A549 (cell line): ENCODE measurements around the gene SHOC1. TPM values are rescaled to one million over a fixed set of nuclear protein-coding genes. Genes with fewer than 3 reads are reported as not detected.

Source experiments
- ATAC-seq, 2 experiments: fragments of 200-7000 bp in 1 of 2; fragments of >200 bp in 1 of 2; cut with Nextera tagmentation in 1 of 2; cut with Tn5 transposase in 1 of 2; 3 replicates each; pipeline versions ENCODE4 v1.8.0 to v1.9.1; 2018 to 2020; ENCODE audit warnings: mild to moderate bottlenecking in 1 of 2, moderate library complexity in 1 of 2
- CTCF ChIA-PET: fragments of 300-600 bp; sonication (Branson Sonifier 250); formaldehyde crosslinking; extraction: SDS; loops from one replicate; lab custom pipeline; 2021; ENCODE audit warnings: antibody characterized with exemption, inconsistent platforms; lab: Yijun Ruan, JAX
- POLR2A ChIA-PET: fragments of 350-600 bp; formaldehyde crosslinking; extraction: SDS; loops from one replicate; lab custom pipeline; 2021; ENCODE audit warnings: antibody characterized with exemption, inconsistent platforms; lab: Yijun Ruan, JAX
- DNase-seq, 2 experiments: peaks; one replicate each; pipeline versions ENCODE4 v3.0.0 to v3.0.0-alpha.2; 2011 to 2016; ENCODE audit warnings: low read depth in 1 of 2, low spot score in 1 of 2
- FAIRE-seq: peaks from 2 replicates; lab custom pipeline; 2011; peaks lifted over from hg19 to GRCh38; lab: Jason Lieb, UNC
- H3K27ac ChIP-seq, 2 experiments: fragments of >200 bp; sonication (Bioruptor Twin); formaldehyde crosslinking; 3 replicates each; pipeline ENCODE4 v1.5.1; 2016 to 2017
- H3K4me1 ChIP-seq: fragments of >200 bp; sonication (Bioruptor Twin); formaldehyde crosslinking; 3 replicates; pipeline ENCODE4 v1.6.1; 2016
- H3K4me2 ChIP-seq: fragments of >200 bp; sonication (Bioruptor Twin); formaldehyde crosslinking; 3 replicates; pipeline ENCODE4 v1.6.1; 2016
- H3K4me3 ChIP-seq: fragments of >200 bp; sonication (Bioruptor Twin); formaldehyde crosslinking; 3 replicates; pipeline ENCODE4 v1.5.1; 2016
- H3K9me3 ChIP-seq: fragments of >200 bp; sonication (Bioruptor Twin); formaldehyde crosslinking; 3 replicates; pipeline ENCODE4 v1.6.1; 2016
- BHLHE40 ChIP-seq: IDR thresholded peaks from 2 replicates; pipeline ENCODE4 v1.6.1; 2012; ENCODE audit warnings: low read depth, low read length, inconsistent platforms
- CBX2 ChIP-seq: fragments of 200-600 bp; sonication (generic); IDR thresholded peaks from 2 replicates; pipeline ENCODE4 v1.6.1; 2016; ENCODE audit warnings: low read depth, mild to moderate bottlenecking, borderline replicate concordance
- CBX8 ChIP-seq: fragments of 200-600 bp; sonication (generic); IDR thresholded peaks from 2 replicates; pipeline ENCODE4 v1.6.1; 2016
- CHD2 ChIP-seq: fragments of 150-350 bp; IDR thresholded peaks from 2 replicates; pipeline ENCODE4 v1.6.1; 2014; ENCODE audit warnings: low read length; ENCODE audit not compliant: partially characterized antibody
- E2F6 ChIP-seq: IDR thresholded peaks from 2 replicates; pipeline ENCODE4 v1.6.1; 2012; ENCODE audit warnings: low read depth, borderline replicate concordance
- FOXS1 ChIP-seq: fragments of 250-450 bp; sonication (Bioruptor Pico); IDR thresholded peaks from 2 replicates; pipeline ENCODE4 v1.5.0; 2020; ENCODE audit warnings: mild to moderate bottlenecking, moderate library complexity
- HEYL ChIP-seq: fragments of 250-450 bp; sonication (Bioruptor Pico); IDR thresholded peaks from 2 replicates; pipeline ENCODE4 v1.8.0; 2021; ENCODE audit warnings: mild to moderate bottlenecking, moderate library complexity
- HOXB13 ChIP-seq: fragments of 250-450 bp; sonication (Bioruptor Pico); IDR thresholded peaks from 2 replicates; pipeline ENCODE4 v1.5.0; 2020; ENCODE audit warnings: low read depth, mild to moderate bottlenecking, moderate library complexity
- HOXB5 ChIP-seq: fragments of 250-450 bp; sonication (Bioruptor Pico); IDR thresholded peaks from 2 replicates; pipeline ENCODE4 v1.5.0; 2020; ENCODE audit warnings: mild to moderate bottlenecking, moderate library complexity
- JUN ChIP-seq, 2 experiments: fragments of >200 bp; sonication (Bioruptor Twin); formaldehyde crosslinking; IDR thresholded peaks; 2 replicates in 1 of 2; 3 replicates in 1 of 2; pipeline ENCODE4 v1.6.1; 2016 to 2017
- NPAS2 ChIP-seq: fragments of 250-450 bp; sonication (Bioruptor Pico); IDR thresholded peaks from 2 replicates; pipeline ENCODE4 v1.8.0; 2022; ENCODE audit warnings: mild to moderate bottlenecking, moderate library complexity, borderline replicate concordance
- NR3C1 ChIP-seq: fragments of >200 bp; sonication (Bioruptor Twin); formaldehyde crosslinking; IDR thresholded peaks from 3 replicates; pipeline ENCODE4 v1.6.1; 2017
- PBX3 ChIP-seq: IDR thresholded peaks from 2 replicates; pipeline ENCODE4 v1.6.1; 2012
- RAD21 ChIP-seq, 2 experiments: fragments of >200 bp in 1 of 2; sonication (Bioruptor Twin) in 1 of 2; formaldehyde crosslinking in 1 of 2; IDR thresholded peaks in 1 of 2; conservative IDR thresholded peaks in 1 of 2; 2 replicates in 1 of 2; 3 replicates in 1 of 2; pipeline ENCODE4 v1.6.1; 2012 to 2018; ENCODE audit warnings: inconsistent platforms in 1 of 2
- RCOR1 ChIP-seq: fragments of 150-350 bp; IDR thresholded peaks from 2 replicates; pipeline ENCODE4 v1.6.1; 2014; ENCODE audit warnings: antibody characterized with exemption, low read length, low read depth
- RFX5 ChIP-seq: fragments of 450-650 bp; IDR thresholded peaks from 2 replicates; pipeline ENCODE4 v1.7.1; 2014; ENCODE audit warnings: antibody characterized with exemption, mild to moderate bottlenecking, moderate library complexity
- RNF2 ChIP-seq: fragments of 200-600 bp; sonication (generic); IDR thresholded peaks from 2 replicates; pipeline ENCODE4 v1.6.1; 2016; ENCODE audit warnings: low read depth, mild to moderate bottlenecking, antibody characterized with exemption, moderate library complexity, borderline replicate concordance
- SREBF2 ChIP-seq: fragments of 450-650 bp; IDR thresholded peaks from 2 replicates; pipeline ENCODE4 v1.6.1; 2014; ENCODE audit warnings: mild to moderate bottlenecking, moderate library complexity
- TFCP2L1 ChIP-seq: fragments of 250-450 bp; sonication (Bioruptor Pico); IDR thresholded peaks from 2 replicates; pipeline ENCODE4 v1.5.0; 2021; ENCODE audit warnings: mild to moderate bottlenecking
- WGBS: methylation state at CpG from one replicate; pipeline ENCODE4 v1.1.6; 2017; ENCODE audit errors: missing lambda C conversion rate; 5-methylcytosine and 5-hydroxymethylcytosine counted together
- polyA plus RNA-seq, 4 experiments: library from polyadenylated mRNA; depleted of rRNA in 3 of 4; stranded (reverse); fragments of >200 nt; fragmentation: RNase III in 1 of 4; extraction: RNeasy Plus Mini Kit Qiagen cat#74134 plus additional on column Dnase treatment in 1 of 4; gene quantifications; 2 replicates in 3 of 4; 3 replicates in 1 of 4; pipeline ENCODE4 v1.2.3, GENCODE V29; 2011 to 2017
- TF ChIP-seq, protein P1 (sequence below): fragments of 450-650 bp; IDR thresholded peaks from 2 replicates; pipeline ENCODE4 v1.6.1; 2014; ENCODE audit warnings: antibody characterized with exemption

Gene SHOC1
- polyA plus RNA-seq, 2 of the 4 experiments (the other 2 are of a cell fraction): not detected

- TF ChIP-seq E2F6: no peak
- Histone ChIP-seq H3K27ac (no peak overlapping the region), H3K4me3 (no peak overlapping the region), H3K4me2 (no peak overlapping the region), H3K4me1 (peaks cover 11% of the 10 kb centered on the region; the same call in 2 of the 3 replicates), H3K9me3 (no peaks in the 10 kb centered on the region)
- DNase-seq (no peak), FAIRE-seq (peak; percentile 49), ATAC-seq (no peak)
- ChIA-PET POLR2A (no interaction called here), CTCF (interaction anchor here (1.3 kb wide), 1 partner anchor 10 kb away, joined by 4 read pairs; no protein-coding TSS in a partner anchor)
- 68% methylated on average over 1 of the region's 1 CpG for WGBS
Observed at GRCh38 chr9:111799915-111800526, 5.3 kb upstream of the SHOC1 start.

- Histone ChIP-seq H3K4me1 (peaks cover 11% of the 10 kb centered on the region; the same call in 2 of the 3 replicates), H3K4me3 (no peak overlapping the region), H3K27ac (no peak overlapping the region), H3K4me2 (no peak overlapping the region), H3K9me3 (no peaks in the 10 kb centered on the region)
- POLR2A ChIA-PET: no interaction called here
- DNase-seq: no peak
- no peak for ATAC-seq
- TF ChIP-seq TFCP2L1 (CRISPR knock-in tag) (no peak), JUN (IDR thresholded peaks at IDR 0.05) (no peak), NPAS2 (CRISPR knock-in tag) (no peak), FOXS1 (CRISPR knock-in tag) (no peak), RAD21 (conservative IDR thresholded peaks at IDR 0.05 in 1 of 2, IDR thresholded peaks at IDR 0.05 in 1 of 2) (no peak), HOXB13 (CRISPR knock-in tag) (no peak), HEYL (CRISPR knock-in tag) (no peak), SREBF2 (no peak), BHLHE40 (no peak), RFX5 (no peak), RCOR1 (no peak)
- TF ChIP-seq, protein P1, sequence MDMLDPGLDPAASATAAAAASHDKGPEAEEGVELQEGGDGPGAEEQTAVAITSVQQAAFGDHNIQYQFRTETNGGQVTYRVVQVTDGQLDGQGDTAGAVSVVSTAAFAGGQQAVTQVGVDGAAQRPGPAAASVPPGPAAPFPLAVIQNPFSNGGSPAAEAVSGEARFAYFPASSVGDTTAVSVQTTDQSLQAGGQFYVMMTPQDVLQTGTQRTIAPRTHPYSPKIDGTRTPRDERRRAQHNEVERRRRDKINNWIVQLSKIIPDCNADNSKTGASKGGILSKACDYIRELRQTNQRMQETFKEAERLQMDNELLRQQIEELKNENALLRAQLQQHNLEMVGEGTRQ: no peak
- no peak for FAIRE-seq
- CTCF ChIA-PET: no interaction called here
Observed at GRCh38 chr9:111799506-111799905, 4.8 kb upstream of the SHOC1 start.

DNA sequence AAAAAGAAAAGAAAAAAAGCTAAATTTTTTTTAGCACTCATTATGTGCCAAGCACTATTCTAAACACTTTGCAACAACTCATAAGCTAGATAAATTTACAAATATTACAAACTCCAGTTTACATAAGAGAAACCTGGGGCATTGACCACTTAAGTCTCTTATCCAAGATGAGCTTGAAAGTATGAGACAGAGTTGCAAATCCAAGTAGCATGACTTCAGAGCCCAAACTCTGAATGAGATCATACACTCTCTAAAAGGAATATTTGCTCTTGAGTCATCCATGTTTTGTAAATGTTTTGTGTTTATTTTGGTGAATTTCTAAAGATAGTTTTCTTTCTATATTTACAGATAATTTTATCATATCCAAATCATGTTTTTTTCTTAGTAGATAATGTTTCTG is 4.0 kb upstream of the SHOC1 start:
- no peak overlapping the region for H3K4me3 ChIP-seq
- no peaks in the 10 kb centered on the region for H3K9me3 ChIP-seq
- CTCF ChIA-PET: interaction anchor here (0.6 kb wide), 1 partner anchor 58 kb away, joined by 3 read pairs; no protein-coding TSS in a partner anchor
- peaks cover 11% of the 10 kb centered on the region; the same call in 2 of the 3 replicates for H3K4me1 ChIP-seq
- DNase-seq (peak in 1 of 2 experiments; percentile 48), ATAC-seq (peak; percentile 45 to 73; a peak in 2 of 6 replicates), FAIRE-seq (no peak)
- TF ChIP-seq NR3C1: no peak
- TF ChIP-seq TFCP2L1 (CRISPR knock-in tag): no peak
- TF ChIP-seq PBX3: no peak
- no peak for TF ChIP-seq CBX2
- no peak for TF ChIP-seq CHD2
- TF ChIP-seq SREBF2: no peak
- no peak for TF ChIP-seq CBX8
- no peak for TF ChIP-seq RNF2
- TF ChIP-seq HOXB5 (CRISPR knock-in tag): no peak
- POLR2A ChIA-PET: interaction anchor here (0.5 kb wide), 1 partner anchor 276 kb away, joined by 5 read pairs; no protein-coding TSS in a partner anchor
- H3K4me2 ChIP-seq: no peak overlapping the region; the same call in 2 of the 3 replicates
- no peak overlapping the region for H3K27ac ChIP-seq
